MM.1S (cell line): ENCODE results near the gene ISX.

Experiments used
- EZH2 ChIP-seq: fragments of 300-600 bp; sonication (generic); optimal IDR thresholded peaks from 2 replicates; pipeline ENCODE3; 2017; ENCODE audit warnings: low read depth, mild to moderate bottlenecking, antibody characterized with exemption, low read length, mixed read lengths
- TF ChIP-seq, protein P1 (sequence below): fragments of 300-600 bp; sonication (generic); IDR thresholded peaks from 2 replicates; pipeline ENCODE4 v1.5.1; 2016; ENCODE audit warnings: antibody characterized with exemption, low read length, mixed read lengths

DNA sequence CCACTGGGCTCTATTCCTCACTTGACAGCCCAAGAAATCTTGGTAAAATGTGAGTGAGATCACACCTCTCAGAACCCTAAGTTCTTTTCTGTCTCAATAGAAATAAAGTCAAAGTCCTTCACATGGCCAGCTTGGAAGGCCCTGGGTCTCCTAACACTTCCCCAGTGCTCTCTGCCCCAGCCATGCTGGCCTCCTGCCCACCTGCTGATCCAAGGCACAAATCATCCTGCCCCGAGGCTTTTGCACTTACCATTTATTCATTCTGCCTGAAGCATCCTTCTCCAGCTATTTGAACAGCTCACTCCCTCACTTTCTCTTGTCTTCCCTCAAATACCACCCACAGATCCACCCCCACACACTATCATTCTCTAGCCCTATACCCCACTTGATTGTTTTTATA lies 26.4 kb downstream of the ISX start:
- TF ChIP-seq EZH2 = no peak
- TF ChIP-seq, protein P1, sequence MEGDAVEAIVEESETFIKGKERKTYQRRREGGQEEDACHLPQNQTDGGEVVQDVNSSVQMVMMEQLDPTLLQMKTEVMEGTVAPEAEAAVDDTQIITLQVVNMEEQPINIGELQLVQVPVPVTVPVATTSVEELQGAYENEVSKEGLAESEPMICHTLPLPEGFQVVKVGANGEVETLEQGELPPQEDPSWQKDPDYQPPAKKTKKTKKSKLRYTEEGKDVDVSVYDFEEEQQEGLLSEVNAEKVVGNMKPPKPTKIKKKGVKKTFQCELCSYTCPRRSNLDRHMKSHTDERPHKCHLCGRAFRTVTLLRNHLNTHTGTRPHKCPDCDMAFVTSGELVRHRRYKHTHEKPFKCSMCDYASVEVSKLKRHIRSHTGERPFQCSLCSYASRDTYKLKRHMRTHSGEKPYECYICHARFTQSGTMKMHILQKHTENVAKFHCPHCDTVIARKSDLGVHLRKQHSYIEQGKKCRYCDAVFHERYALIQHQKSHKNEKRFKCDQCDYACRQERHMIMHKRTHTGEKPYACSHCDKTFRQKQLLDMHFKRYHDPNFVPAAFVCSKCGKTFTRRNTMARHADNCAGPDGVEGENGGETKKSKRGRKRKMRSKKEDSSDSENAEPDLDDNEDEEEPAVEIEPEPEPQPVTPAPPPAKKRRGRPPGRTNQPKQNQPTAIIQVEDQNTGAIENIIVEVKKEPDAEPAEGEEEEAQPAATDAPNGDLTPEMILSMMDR = no peak
